Gastroesophageal sphincter (tissue), 4 donors: ENCODE results near the gene SEC22A. TPM values are rescaled to one million over a fixed set of nuclear protein-coding genes. Genes with fewer than 3 reads are reported as not detected.
A peak's percentile ranks its signal among the peaks of the same experiment; 100 is the strongest.

Experiments used
- ATAC-seq: fragments of 150-250 bp; one replicate; pipeline ENCODE4 v1.9.1; 2016; ENCODE audit warnings: mild to moderate bottlenecking, moderate library complexity
- H3K27ac ChIP-seq, 4 donors: fragments of 200-600 bp; sonication (generic) in 3 of 4; 1 replicate in 3 of 4; 2 replicates in 1 of 4; pipeline ENCODE4 v1.5.1; 2016 to 2019
- H3K27me3 ChIP-seq: fragments of 200-600 bp; sonication (generic); one replicate; pipeline ENCODE4 v1.5.1; 2019
- H3K36me3 ChIP-seq, 2 donors: fragments of 200-600 bp; sonication (generic); one replicate each; pipeline ENCODE4 v1.5.1; 2019; ENCODE audit warnings: control low read depth in 1 of 2
- H3K4me1 ChIP-seq, 3 donors: fragments of 200-600 bp; sonication (generic); 1 replicate in 2 of 3; 2 replicates in 1 of 3; pipeline ENCODE4 v1.5.1; 2016 to 2019; ENCODE audit warnings: control low read depth in 2 of 3
- H3K4me3 ChIP-seq, 2 donors: fragments of 200-600 bp; sonication (generic); one replicate each; pipeline ENCODE4 v1.5.1; 2019; ENCODE audit warnings: mild to moderate bottlenecking in 1 of 2, moderate library complexity in 1 of 2
- H3K9me3 ChIP-seq, 3 donors: fragments of 200-600 bp; sonication (generic); one replicate each; pipeline ENCODE4 v1.5.1; 2017 to 2019; ENCODE audit warnings: control low read depth in 2 of 3
- EP300 ChIP-seq: sonication (generic); formaldehyde crosslinking; IDR thresholded peaks from one replicate; pipeline ENCODE4 v1.6.1; 2017; ENCODE audit warnings: antibody characterized with exemption, mild to moderate bottlenecking
- POLR2A ChIP-seq, 2 donors: fragments of 450-650 bp; IDR thresholded peaks; one replicate each; pipeline ENCODE4 v1.6.1; 2017; ENCODE audit warnings: antibody characterized with exemption in 2 of 2, mild to moderate bottlenecking in 2 of 2, moderate library complexity in 1 of 2
- POLR2AphosphoS5 ChIP-seq: sonication (generic); formaldehyde crosslinking; IDR thresholded peaks from one replicate; pipeline ENCODE4 v1.6.1; 2017; ENCODE audit warnings: antibody characterized with exemption
- WGBS, 2 donors: methylation state at CpG; one replicate each; pipeline ENCODE4 v1.1.5; 2018; ENCODE audit warnings: low coverage in 1 of 2; 5-methylcytosine and 5-hydroxymethylcytosine counted together
- total RNA-seq, 4 donors: library from RNA; depleted of rRNA; stranded (reverse); fragments of >200 nt; gene quantifications; one replicate each; pipeline ENCODE4 v1.1.0, GENCODE V29; 2016
- TF ChIP-seq, protein P1 (sequence below), 4 experiments: fragments of 200-600 bp in 2 of 4; fragments of 450-650 bp in 2 of 4; sonication (generic) in 1 of 4; IDR thresholded peaks; one replicate each; pipeline ENCODE4 v1.5.1; 2017 to 2019; ENCODE audit warnings: antibody characterized with exemption in 4 of 4, mild to moderate bottlenecking in 2 of 4, moderate library complexity in 2 of 4

SEC22A gene
- total RNA-seq, 4 donors from 2014 or later = 17.3 to 32.2 (median 23.9) TPM

DNA sequence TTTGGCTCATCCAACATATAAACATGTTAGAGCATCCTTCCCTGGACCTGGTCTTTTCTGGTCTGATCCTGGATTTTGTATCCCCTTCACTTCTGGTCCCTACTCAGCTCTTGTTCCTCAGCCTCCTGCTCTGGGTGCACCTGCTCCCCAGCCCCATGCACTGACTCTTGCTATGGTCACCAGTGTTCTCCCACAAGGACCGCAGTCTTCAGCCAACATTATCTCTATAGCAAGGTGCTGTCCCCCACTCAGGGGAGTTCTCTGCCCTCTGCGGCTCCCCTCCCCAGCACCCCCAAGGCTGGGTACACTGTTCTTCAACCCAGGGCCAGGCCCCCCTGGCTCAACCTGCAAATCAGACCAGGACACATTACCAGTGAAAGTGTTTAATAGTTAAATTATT lies 80.2 kb downstream of the SEC22A start:
- no peaks in the 10 kb centered on the region for H3K4me1 ChIP-seq
- peaks cover 0 to 69% of the 10 kb centered on the region in 2 donors for H3K36me3 ChIP-seq
- no peaks in the 10 kb centered on the region for H3K9me3 ChIP-seq
- TF ChIP-seq, protein P1, sequence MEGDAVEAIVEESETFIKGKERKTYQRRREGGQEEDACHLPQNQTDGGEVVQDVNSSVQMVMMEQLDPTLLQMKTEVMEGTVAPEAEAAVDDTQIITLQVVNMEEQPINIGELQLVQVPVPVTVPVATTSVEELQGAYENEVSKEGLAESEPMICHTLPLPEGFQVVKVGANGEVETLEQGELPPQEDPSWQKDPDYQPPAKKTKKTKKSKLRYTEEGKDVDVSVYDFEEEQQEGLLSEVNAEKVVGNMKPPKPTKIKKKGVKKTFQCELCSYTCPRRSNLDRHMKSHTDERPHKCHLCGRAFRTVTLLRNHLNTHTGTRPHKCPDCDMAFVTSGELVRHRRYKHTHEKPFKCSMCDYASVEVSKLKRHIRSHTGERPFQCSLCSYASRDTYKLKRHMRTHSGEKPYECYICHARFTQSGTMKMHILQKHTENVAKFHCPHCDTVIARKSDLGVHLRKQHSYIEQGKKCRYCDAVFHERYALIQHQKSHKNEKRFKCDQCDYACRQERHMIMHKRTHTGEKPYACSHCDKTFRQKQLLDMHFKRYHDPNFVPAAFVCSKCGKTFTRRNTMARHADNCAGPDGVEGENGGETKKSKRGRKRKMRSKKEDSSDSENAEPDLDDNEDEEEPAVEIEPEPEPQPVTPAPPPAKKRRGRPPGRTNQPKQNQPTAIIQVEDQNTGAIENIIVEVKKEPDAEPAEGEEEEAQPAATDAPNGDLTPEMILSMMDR (IDR thresholded peaks at IDR 0.05) = no peak
- TF ChIP-seq EP300 = no peak
- TF ChIP-seq POLR2A (IDR thresholded peaks at IDR 0.05) = no peak
- no peak for TF ChIP-seq POLR2AphosphoS5
- no peak overlapping the region for H3K27ac ChIP-seq
- ATAC-seq = no peak
- H3K27me3 ChIP-seq = no peaks in the 10 kb centered on the region
- no peak overlapping the region for H3K4me3 ChIP-seq
- 79 to 100% methylated on average over 2 of the region's 2 CpGs for WGBS, 2 donors

- Histone ChIP-seq H3K27ac (no peak overlapping the region), H3K4me1 (no peaks in the 10 kb centered on the region), H3K36me3 (peaks cover 0 to 75% of the 10 kb centered on the region in 2 donors), H3K27me3 (no peaks in the 10 kb centered on the region), H3K9me3 (no peaks in the 10 kb centered on the region), H3K4me3 (no peak overlapping the region)
- ATAC-seq = no peak
- TF ChIP-seq POLR2AphosphoS5 (no peak), POLR2A (IDR thresholded peaks at IDR 0.05) (no peak), EP300 (no peak)
- TF ChIP-seq, protein P1 (IDR thresholded peaks at IDR 0.05) = no peak
- WGBS, 2 donors = 79% methylated on average over 5 of the region's 8 CpGs; no CpG with 5 or more reads in 1 of the 2 donors
Observed at GRCh38 chr3:123282461-123282860, 80.7 kb downstream of the SEC22A start.

GRCh38 chr3:123283074-123283473 lies 81.3 kb downstream of the SEC22A start:
- H3K27me3 ChIP-seq = no peaks in the 10 kb centered on the region
- WGBS, 2 donors = 72 to 84% methylated on average over 3 to 6 of the region's 9 CpGs

GRCh38 chr3:123283657-123284398 lies 82.1 kb downstream of the SEC22A start:
- Histone ChIP-seq H3K27ac (no peak overlapping the region), H3K4me1 (no peaks in the 10 kb centered on the region), H3K4me3 (no peak overlapping the region), H3K9me3 (no peaks in the 10 kb centered on the region), H3K27me3 (no peaks in the 10 kb centered on the region), H3K36me3 (peaks cover 0 to 88% of the 10 kb centered on the region in 2 donors)
- WGBS, 2 donors = 67 to 75% methylated on average over 10 of the region's 17 CpGs
- TF ChIP-seq POLR2AphosphoS5 = no peak
- no peak for ATAC-seq

More at GRCh38 chr3:123283074-123283473, 81.3 kb downstream of the SEC22A start:
- peaks cover 0 to 81% of the 10 kb centered on the region in 2 donors for H3K36me3 ChIP-seq
- TF ChIP-seq POLR2A (IDR thresholded peaks at IDR 0.05) = no peak
- no peak for TF ChIP-seq EP300
- TF ChIP-seq, protein P1 (IDR thresholded peaks at IDR 0.05) = no peak
- no peak for TF ChIP-seq POLR2AphosphoS5
- H3K4me1 ChIP-seq = no peaks in the 10 kb centered on the region
- no peak for ATAC-seq
- no peak overlapping the region for H3K27ac ChIP-seq
- H3K9me3 ChIP-seq = no peaks in the 10 kb centered on the region
- H3K4me3 ChIP-seq = no peak overlapping the region

DNA sequence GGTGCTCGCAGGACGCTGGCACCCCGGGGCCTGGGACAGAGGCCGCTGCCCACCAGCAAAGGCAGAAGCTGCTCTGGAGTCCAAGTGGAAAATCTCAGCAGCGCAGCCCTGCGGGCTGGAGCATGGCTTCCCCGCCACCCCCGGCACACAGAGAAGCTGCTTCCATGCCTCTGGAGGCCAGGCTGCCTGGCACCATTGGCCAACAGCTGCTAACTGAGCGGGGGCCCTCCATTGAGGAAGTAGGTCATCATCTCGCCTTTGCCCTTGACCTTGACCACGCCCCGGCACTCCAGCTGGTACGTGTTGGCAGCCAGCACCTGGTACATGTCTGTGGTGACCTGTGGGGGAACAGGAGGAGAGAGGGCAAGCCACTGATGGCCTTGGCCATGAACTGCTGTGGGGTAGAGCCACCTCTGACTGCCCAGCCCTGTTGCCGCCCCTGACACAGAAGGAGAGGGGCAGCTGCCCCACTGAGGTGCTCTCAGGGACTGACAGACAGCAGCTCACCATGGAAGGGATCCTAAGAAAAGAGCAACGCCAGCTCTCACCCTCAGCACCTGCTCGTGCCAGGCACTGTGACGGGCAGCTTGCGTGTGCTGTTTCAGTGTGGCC lies 82.8 kb downstream of the SEC22A start:
- no peaks in the 10 kb centered on the region for H3K27me3 ChIP-seq
- peak overlapping the region in 2 of 4 donors; percentile 11 to 14 for H3K27ac ChIP-seq
- WGBS, 2 donors = 60 to 73% methylated on average over 1 to 4 of the region's 18 CpGs
- no peak for ATAC-seq
- no peak overlapping the region for H3K4me3 ChIP-seq
- H3K36me3 ChIP-seq = peaks cover 0 to 93% of the 10 kb centered on the region in 2 donors
- no peaks in the 10 kb centered on the region for H3K9me3 ChIP-seq
- TF ChIP-seq EP300 (no peak), POLR2A (IDR thresholded peaks at IDR 0.05) (no peak), POLR2AphosphoS5 (no peak)
- TF ChIP-seq, protein P1 (IDR thresholded peaks at IDR 0.05) = no peak
- peaks cover 0 to 2% (median 0%) of the 10 kb centered on the region in 3 donors for H3K4me1 ChIP-seq
